GM11168 (cell line): ENCODE measurements around the gene ZSCAN30.

Experiments
- in situ Hi-C: fragments of 300-500 bp; cut with MboI; formaldehyde crosslinking; loops from one replicate; pipeline ENCODE4 v1.12.0; 2022; ENCODE audit warnings: low sequenced_read_pairs; ENCODE audit not compliant: unreplicated experiment

ZSCAN30 gene

GRCh38 chr18:35290094-35290735, at the start of gene ZSCAN30:
Gene ZSCAN30 (minus strand): TSS chr18:35290229. CDS start chr18:35264352, 25,877 bp downstream.
- in situ Hi-C loops = no loop called here

DNA sequence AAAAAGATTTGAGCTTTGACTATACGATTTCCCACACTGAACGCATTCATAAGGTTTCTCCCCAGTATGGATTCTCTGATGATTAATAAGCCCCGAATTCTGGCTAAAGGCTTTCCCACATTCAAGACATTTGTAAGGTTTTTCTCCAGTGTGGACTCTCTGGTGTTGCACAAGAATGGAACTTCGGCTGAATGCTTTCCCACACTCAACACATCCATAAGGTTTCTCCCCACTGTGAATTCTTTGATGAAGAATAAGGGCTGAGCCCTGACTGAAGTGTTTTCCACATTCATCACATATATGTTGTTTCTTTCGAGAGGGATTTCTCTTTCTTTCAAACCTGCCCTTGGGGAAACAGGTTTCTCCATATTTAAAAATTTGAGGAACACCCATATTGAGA, 47.3 kb upstream of the ZSCAN30 start:
- in situ Hi-C loops = no loop called here

GRCh38 chr18:35335866-35336265, 45.8 kb upstream of the ZSCAN30 start:
- in situ Hi-C loops = no loop called here

DNA sequence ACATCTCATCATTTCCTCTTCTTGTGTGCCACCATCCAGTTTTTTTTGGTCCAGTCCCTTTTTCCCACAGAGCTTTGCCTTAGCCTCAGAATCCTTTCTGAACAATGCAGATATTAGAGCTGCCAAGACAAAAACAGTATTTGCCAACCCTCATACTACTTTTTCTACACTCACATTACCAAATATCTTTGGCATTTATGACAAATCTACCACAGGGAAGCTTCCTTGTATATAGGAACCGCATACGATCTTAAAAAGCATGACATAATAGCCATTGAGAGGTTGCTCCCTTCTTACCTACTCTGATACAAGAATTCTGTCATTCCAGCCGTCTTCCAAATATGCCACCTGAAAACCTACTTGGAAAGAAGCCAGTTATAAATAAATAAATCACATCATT, 44.8 kb upstream of the ZSCAN30 start:
- in situ Hi-C loops = no loop called here

GRCh38 chr18:35334212-35334611, 44.2 kb upstream of the ZSCAN30 start:
- in situ Hi-C loops = no loop called here

DNA sequence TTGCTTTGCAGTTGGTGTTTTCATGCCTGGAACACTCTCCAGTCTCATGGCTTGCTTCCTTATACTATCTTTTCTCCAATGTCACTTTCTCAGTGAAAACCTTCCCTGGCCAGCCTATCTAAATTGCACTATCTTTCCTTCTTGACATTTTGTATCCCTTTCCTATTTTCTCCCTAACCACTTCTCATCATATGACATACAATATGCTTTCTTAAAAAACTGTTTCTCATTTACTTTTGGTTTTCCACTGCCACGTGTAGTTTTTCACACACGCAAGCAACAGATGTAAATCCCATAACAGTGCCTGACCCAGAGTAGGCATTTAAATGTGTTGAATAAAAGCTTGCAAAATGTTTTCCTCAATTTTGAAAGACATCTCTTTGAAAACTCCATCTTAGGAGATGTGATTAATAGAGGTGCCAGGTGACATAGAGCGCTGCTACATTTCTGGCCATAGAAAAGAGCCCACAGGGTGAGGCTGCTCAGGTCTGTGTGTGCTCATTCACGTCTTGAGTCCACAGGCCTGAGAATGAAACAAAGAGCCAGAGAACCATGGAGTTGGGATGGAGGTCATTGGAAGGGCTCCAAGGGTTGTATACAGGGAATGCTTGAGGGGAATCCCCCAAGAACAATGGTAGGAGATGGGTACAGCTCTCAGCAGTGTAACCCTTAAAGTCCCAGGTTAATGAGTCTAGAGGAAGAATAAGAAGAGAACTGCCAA, 41.5 kb upstream of the ZSCAN30 start:
- in situ Hi-C loops = no loop called here

DNA sequence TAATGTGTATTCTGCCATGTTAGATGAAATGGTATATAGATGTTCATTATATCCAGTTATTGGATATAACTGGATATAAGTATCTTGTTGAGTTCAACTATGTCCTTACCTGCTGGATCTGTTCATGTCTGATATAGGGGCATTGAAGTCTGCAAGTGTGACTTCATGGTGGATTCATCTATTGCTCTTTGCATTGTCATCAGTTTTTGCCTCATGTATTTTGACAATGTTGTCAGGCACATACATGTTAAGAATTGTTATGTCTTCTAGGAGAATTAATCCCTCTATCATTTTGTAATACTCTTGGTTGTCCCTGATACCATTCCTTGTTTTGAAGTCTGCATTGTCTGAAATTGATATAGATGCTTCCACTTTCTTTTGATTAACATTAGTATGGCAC, 38.8 kb upstream of the ZSCAN30 start:
- in situ Hi-C loops = no loop called here

DNA sequence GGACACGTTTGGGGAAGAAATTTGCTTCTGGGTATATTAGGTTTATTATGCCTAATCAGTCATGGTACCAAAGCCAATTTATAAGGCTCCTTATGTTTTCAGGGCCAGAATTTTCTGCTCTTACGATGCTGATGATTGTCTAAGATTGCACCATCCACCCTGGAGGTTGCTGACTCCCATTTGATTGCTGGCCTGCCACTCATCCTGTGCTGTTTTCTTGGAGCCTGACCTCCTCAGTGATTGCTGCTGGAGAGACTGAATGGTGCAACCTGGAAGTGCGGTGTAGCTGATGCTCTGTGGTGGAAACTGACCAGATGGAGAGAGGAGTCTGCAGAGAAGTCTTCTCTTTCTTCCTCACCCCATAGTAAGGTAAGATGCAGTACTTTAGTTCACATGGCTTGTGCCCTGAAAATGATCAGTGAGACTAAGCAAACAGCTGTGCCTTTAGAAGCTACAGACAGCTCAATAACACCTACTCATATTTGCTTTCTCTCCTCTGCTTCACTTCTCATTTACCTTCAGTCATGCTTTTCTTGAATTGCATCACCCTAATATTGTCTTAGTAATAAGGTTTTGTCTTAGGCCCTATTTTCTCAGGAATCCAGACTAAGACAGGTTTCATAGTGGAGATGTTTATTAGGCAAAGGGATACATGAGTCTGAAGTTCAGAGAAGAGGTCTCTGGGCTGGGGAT, 36.8 kb upstream of the ZSCAN30 start:
- in situ Hi-C loops = no loop called here

DNA sequence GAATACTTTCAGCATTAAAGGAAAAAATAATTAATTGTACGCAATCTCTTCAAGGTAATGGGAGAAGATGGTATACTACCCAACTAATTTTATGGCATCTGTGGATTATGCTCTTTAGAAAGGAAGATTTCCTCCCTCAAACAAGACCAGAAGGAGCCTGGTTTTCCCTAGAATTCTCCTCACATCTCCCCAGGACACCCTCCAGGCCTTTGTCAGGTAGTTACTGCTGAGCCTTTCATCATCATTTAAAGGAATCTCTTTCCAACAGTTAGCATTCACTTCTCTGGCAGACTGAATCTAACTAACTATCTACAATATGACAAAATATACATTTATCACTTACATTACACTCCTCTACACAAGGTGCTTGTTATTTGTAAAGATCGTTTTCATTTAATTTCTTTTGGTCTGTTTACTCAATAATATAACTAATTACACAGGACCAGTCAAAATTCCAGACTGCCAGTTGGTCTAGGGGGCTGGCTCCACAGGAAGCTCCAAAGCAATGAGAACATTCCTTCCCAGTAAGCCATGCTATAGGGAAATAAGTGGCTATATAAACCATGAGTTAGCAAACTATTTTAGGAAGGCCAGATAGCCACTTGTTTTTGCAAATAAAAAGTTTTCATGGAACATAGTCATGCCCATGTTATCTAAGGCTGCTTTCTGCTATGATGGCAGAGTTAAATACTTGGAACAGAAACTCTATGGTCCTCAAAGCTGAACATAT, 35.1 kb upstream of the ZSCAN30 start:
- in situ Hi-C loops = no loop called here

- in situ Hi-C loops = no loop called here
Observed at GRCh38 chr18:35322486-35323458, 32.7 kb upstream of the ZSCAN30 start.

GRCh38 chr18:35311496-35311895, 21.5 kb upstream of the ZSCAN30 start:
- in situ Hi-C loops = no loop called here

DNA sequence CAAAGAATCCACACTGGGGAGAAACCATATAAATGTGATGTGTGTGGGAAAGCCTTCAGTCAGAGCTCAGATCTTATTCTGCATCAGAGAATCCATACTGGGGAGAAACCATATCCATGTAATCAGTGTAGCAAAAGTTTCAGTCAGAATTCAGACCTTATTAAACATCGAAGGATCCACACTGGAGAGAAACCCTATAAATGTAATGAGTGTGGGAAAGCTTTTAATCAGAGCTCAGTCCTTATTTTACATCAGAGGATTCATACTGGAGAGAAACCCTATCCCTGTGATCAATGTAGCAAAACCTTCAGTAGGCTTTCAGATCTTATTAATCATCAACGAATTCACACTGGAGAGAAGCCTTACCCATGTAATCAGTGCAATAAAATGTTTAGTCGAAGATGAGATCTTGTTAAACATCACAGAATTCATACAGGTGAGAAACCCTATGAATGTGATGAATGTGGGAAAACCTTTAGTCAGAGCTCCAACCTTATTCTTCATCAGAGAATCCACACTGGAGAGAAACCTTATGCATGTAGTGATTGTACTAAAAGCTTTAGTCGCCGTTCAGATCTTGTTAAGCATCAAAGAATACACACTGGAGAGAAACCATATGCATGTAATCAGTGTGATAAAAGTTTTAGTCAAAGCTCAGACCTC, 16.7 kb upstream of the ZSCAN30 start:
- in situ Hi-C loops = no loop called here

GRCh38 chr18:35303610-35304009, 13.6 kb upstream of the ZSCAN30 start:
- in situ Hi-C loops = no loop called here

GRCh38 chr18:35296060-35296459, 6.0 kb upstream of the ZSCAN30 start:
- in situ Hi-C loops = no loop called here

GRCh38 chr18:35291166-35291565, 1.1 kb upstream of the ZSCAN30 start:
- in situ Hi-C loops = no loop called here

- in situ Hi-C loops = no loop called here
Observed at GRCh38 chr18:35289727-35290093, 319 bp downstream of the ZSCAN30 start.

DNA sequence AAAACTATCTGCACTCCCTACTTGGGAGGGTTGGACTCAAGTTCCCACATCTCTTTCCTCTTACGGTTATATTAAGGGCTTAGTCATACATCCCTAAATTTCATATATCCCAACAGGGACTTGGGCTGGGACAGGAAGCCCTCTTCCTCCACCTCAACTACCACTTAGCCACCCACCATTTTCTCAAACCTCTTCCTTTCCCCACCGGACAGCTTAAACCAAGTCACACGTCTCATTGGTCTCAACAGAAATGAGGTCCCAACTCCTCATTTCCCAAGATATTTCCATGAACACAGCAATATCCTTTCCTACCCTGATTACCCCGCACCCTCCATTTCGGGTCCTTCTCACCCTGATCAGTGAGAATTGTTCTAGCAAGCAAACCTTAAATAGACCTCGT, 736 bp downstream of the ZSCAN30 start:
- in situ Hi-C loops = no loop called here

GRCh38 chr18:35284841-35285240, 5.2 kb downstream of the ZSCAN30 start:
- in situ Hi-C loops = no loop called here
